GM19372 (cell line): ENCODE data around the gene CDC73.
"Not testable (repeated sequence)": the region's sequence is repeated elsewhere in the genome, so short reads cannot be mapped to it uniquely, and the experiment has no call there.

Experiments used
- ATAC-seq: cut with Tn5 transposase; IDR thresholded peaks from one replicate; pipeline ENCODE4 v1.9.1; 2021; ENCODE audit warnings: mild to moderate bottlenecking, low read depth, moderate library complexity; ENCODE audit not compliant: unreplicated experiment

Gene CDC73

GRCh38 chr1:193113258-193113991, 8.4 kb upstream of the CDC73 start:
- ATAC-seq, result no peak

DNA sequence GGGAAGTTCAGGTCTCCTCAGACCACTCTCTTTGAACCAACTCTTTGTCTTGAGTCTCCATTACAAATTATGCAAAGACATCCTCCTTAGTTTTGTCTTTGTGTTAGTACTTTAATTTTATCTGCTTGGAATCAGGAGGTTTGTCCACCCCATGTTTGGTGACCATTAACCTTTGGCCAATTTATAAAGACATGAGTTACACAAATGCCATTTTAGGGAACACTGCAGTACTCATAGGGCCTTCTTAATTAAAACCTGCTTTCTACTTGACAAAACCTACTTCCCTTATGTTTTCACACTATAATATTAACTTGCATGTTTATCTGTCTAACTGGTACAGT, 7.9 kb upstream of the CDC73 start:
- no peak for ATAC-seq

- no peak for ATAC-seq
These were observed 7.2 kb upstream of the CDC73 start for GRCh38 chr1:193114485-193115095.

GRCh38 chr1:193115629-193116227, 6.1 kb upstream of the CDC73 start:
- ATAC-seq, result no peak

- not testable (repeated sequence) for ATAC-seq
These were observed 4.7 kb upstream of the CDC73 start for GRCh38 chr1:193117167-193117566.

DNA sequence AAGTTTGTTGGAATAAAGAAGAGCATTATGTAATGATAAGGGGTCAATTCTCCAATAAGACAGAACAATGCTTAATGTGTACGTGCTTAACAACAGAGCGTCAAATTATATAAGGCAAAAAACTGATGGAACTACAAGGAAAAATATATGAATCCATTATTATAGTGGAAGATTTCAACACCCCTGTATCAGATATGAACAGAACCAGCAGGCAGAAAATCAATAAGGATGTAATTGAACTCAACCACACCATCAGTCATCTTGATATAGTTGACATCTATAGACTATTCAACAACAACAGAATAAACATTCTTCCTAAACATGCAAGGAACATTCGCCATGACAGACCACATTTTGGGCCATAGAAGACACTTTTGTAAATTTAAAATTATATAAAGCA, 3.6 kb upstream of the CDC73 start:
- no peak for ATAC-seq

DNA sequence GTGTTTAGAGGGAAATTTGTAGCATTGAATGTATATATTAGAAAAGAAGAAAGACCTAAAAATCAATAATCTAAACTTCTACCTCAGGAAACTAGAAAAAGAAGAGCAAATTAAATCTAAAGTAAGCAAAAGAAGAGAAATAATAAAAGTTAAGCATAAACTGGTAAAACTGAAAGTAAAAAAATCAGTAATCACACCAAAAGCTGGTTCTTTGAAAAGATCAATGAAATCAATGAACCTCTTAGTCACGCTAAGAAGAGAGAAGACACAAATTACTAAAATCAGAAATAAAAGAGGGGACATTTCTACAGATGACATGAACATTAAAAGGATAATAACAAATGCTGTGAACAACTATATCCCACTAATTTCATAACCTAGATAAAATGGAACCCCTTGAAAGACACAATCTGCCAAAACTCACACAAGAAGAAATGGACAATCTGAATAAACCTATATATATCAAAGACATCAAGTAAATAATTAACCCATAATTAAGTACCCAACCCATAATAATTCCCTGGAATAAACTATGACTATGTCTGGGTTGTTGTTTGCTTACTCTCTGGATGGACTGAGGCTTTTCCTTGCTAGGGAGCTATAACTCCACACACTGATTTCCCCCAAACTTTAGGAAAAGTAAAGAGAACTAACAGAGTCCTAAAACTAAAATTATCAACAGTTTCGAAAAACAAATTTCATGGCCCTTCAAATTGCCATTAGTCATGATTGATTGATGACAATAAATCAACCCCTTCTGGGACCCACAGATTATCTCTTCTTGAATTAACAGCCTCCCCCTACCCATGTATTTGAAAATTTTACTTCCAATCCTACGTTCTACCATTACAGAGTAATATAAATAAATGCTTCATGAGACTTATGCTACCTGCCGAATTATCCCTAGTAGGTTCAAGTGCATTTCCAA, 2.8 kb upstream of the CDC73 start:
- ATAC-seq, result no peak

DNA sequence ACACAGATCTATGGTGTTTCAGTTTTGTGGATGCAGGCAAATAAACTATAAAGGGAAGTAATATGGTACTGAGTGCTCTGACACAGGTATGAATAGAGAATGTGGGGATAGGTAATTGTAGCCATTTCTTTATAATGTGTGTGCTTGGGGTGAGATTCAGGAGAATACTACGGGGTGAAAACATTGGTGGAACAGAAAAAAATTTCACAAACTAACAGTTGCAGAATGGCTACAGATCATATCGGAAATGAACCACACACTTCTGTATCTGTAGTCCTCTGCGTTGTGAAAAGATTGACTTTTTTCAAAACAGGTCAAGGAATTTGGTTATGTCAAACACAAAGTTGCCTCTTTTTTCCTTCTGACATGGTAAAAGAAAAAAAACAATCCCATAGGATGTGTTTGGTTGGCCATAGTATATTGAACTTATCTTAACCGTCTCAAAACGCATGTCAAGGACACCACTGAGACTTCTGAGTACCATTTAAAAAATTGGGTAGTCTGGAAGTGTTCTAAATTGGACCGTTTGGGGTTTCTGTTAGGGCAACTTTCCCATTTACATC, 1.1 kb upstream of the CDC73 start:
- ATAC-seq, result no peak

- ATAC-seq, result no peak
These were observed 1.9 kb downstream of the CDC73 start for GRCh38 chr1:193123751-193124150.

- no peak for ATAC-seq
These were observed 3.5 kb downstream of the CDC73 start for GRCh38 chr1:193125369-193125768.

GRCh38 chr1:193131266-193131860, 9.5 kb downstream of the CDC73 start:
- ATAC-seq, result no peak

GRCh38 chr1:193140254-193140653, 18.4 kb downstream of the CDC73 start:
- ATAC-seq, result no peak

GRCh38 chr1:193141804-193142203, 20.0 kb downstream of the CDC73 start:
- no peak for ATAC-seq

- no peak for ATAC-seq
These were observed 20.6 kb downstream of the CDC73 start for GRCh38 chr1:193142409-193142808.

DNA sequence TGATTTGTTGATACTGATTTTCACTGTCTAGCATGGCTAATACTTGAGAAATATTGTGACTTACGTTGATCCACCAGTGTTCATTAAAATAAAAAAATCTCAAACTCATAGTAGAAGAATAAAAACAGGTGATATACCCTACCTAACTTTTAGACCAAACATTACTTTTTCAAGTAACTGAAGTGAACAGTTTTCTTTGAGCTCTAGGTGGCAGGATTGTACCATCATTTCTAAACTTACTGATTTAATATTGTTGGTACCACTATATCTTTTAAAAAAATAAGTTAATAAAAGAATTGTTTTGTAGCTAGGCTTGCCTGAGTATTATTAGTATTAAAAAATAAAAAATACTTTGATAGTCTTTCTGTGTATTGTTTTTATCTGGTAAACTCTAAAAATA, 21.5 kb downstream of the CDC73 start:
- ATAC-seq, result no peak

GRCh38 chr1:193144361-193144938, 22.6 kb downstream of the CDC73 start:
- no peak for ATAC-seq

DNA sequence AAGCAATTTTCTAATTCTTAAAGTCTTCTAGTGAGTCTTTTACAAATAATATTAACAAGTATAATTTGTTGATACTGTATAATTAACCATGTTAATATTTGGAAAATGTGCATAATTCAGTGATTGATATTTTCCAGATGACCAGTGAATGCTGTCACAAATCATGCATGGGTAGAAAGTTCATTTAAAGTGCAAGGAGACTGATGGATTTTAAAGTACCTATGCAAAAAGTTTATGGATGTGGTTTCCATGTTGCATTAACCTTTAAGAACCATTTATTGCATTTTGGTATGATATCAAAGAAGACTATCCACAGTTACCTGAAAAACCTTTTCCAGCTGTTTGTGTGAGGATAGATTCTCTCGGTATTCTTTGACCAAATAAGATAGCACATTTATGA, 23.2 kb downstream of the CDC73 start:
- no peak for ATAC-seq

DNA sequence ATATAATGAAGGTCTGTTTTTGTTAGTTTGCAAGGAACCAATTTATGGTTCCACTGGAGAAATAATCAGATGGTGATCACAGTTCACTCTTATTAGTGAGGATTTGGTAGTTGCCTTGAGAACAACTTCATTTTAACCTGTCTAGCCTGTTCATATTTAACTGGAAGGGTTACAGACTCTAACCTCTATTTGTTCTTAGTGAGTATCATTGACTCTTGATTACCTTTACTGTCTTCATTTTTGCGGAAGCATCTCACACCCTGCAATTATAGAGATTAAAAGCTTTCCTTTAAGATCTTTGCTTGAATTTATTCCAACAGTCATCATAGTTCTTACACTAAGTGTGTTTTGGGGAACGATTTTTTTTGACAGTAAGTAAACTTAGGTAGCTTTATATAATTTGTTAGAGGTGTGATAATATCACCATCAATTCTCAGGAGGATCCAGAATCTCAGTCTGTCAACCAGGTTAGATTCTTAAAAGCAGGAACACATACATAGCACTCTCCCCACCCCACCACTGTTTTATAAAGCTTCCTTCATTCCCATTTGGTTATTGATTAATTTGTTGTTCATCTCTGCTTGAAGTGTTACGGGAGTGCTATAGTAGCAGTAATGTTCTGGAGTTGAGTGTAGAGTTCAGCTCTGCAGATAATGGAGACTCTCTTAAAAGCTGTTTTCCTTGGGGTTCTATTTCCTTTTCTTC, 34.4 kb downstream of the CDC73 start:
- ATAC-seq, result no peak

- ATAC-seq, result no peak
These were observed 35.0 kb downstream of the CDC73 start for GRCh38 chr1:193156822-193157142.

DNA sequence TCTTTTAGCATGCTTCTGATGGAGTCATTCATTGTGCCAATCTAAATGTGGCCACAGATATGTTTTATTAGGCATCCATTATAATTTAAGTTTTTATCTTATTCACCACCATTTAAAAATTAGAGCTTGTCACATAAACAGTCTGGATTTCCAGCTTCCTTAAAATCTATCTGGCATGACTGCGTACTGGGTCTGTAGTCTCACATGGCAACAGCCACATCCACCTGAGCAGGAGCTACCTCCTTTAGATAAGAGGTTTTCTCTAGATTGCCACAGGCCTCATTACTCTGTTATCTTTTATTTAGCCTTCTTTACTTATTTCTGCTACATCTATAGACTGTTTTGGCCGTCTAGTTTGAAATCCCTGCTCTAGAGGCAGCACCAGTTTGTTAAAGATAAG, 35.5 kb downstream of the CDC73 start:
- ATAC-seq, result no peak
